ENCODE measurements around the gene TMEM39A. TPM values are rescaled to one million over a fixed set of nuclear protein-coding genes. Genes with fewer than 3 reads are reported as not detected.
A peak's percentile ranks its signal among the peaks of the same experiment; 100 is the strongest.

Gene TMEM39A
- total RNA-seq, 4 donors from 2014 or later = 14.3 to 26.5 (median 21.0) TPM

GRCh38 chr3:119457246-119457645, 6.2 kb downstream of the TMEM39A start:
- Histone ChIP-seq H3K36me3 (peaks cover 0 to 94% (median 23%) of the 10 kb centered on the region in 3 donors), H3K27me3 (no peaks in the 10 kb centered on the region), H3K4me3 (no peak overlapping the region), H3K27ac (peak overlapping the region in 1 of 4 donors; percentile 22), H3K9me3 (no peaks in the 10 kb centered on the region), H3K4me1 (peaks cover 0 to 28% (median 0%) of the 10 kb centered on the region in 3 donors)
- 87 to 100% methylated on average over 4 of the region's 4 CpGs for WGBS, 2 donors
- DNase-seq = no peak
- TF ChIP-seq CTCF (IDR thresholded peaks at IDR 0.05) (no peak), POLR2A (IDR thresholded peaks at IDR 0.05) (no peak)
- intact Hi-C loops (cut with DNase I) = no loop called here

GRCh38 chr3:119456469-119456868, 6.9 kb downstream of the TMEM39A start:
- WGBS, 2 donors = 82 to 100% methylated on average over 1 of the region's 1 CpG
- peak overlapping the region in 1 of 4 donors; percentile 19 for H3K27ac ChIP-seq

GRCh38 chr3:119453822-119454221, 9.6 kb downstream of the TMEM39A start:
- H3K9me3 ChIP-seq = no peaks in the 10 kb centered on the region
- no peaks in the 10 kb centered on the region for H3K27me3 ChIP-seq
- intact Hi-C loops (cut with DNase I) = no loop called here
- TF ChIP-seq CTCF (IDR thresholded peaks at IDR 0.05) (no peak), POLR2A (IDR thresholded peaks at IDR 0.05) (no peak)
- peaks cover 0 to 99% (median 34%) of the 10 kb centered on the region in 3 donors for H3K36me3 ChIP-seq
- no peak for DNase-seq
- 83 to 86% methylated on average over 1 of the region's 1 CpG for WGBS, 2 donors
- H3K4me1 ChIP-seq = peaks cover 0 to 6% (median 0%) of the 10 kb centered on the region in 3 donors
- H3K27ac ChIP-seq = no peak overlapping the region
- no peak overlapping the region for H3K4me3 ChIP-seq

More at GRCh38 chr3:119456469-119456868, 6.9 kb downstream of the TMEM39A start:
- no peak for TF ChIP-seq CTCF (IDR thresholded peaks at IDR 0.05)
- no peak for TF ChIP-seq POLR2A (IDR thresholded peaks at IDR 0.05)
- Histone ChIP-seq H3K9me3 (no peaks in the 10 kb centered on the region), H3K36me3 (peaks cover 0 to 99% (median 23%) of the 10 kb centered on the region in 3 donors), H3K4me1 (peaks cover 0 to 20% (median 0%) of the 10 kb centered on the region in 3 donors), H3K27me3 (no peaks in the 10 kb centered on the region), H3K4me3 (no peak overlapping the region)
- no peak for DNase-seq
- intact Hi-C loops (cut with DNase I) = no loop called here

GRCh38 chr3:119444590-119444989, 18.8 kb downstream of the TMEM39A start:
- no peak for TF ChIP-seq POLR2A (IDR thresholded peaks at IDR 0.05)
- no peak for TF ChIP-seq CTCF (IDR thresholded peaks at IDR 0.05)
- intact Hi-C loops (cut with DNase I) = no loop called here
- Histone ChIP-seq H3K27me3 (no peaks in the 10 kb centered on the region), H3K9me3 (no peaks in the 10 kb centered on the region), H3K36me3 (peaks cover 0 to 96% (median 19%) of the 10 kb centered on the region in 3 donors), H3K4me1 (no peaks in the 10 kb centered on the region), H3K27ac (no peak overlapping the region), H3K4me3 (no peak overlapping the region)
- WGBS, 2 donors = 89 to 98% methylated on average over 2 of the region's 2 CpGs
- DNase-seq = no peak

GRCh38 chr3:119443179-119443578, 20.2 kb downstream of the TMEM39A start:
- Histone ChIP-seq H3K27ac (no peak overlapping the region), H3K4me1 (no peaks in the 10 kb centered on the region), H3K4me3 (no peak overlapping the region), H3K9me3 (no peaks in the 10 kb centered on the region), H3K27me3 (no peaks in the 10 kb centered on the region), H3K36me3 (peaks cover 0 to 96% (median 14%) of the 10 kb centered on the region in 3 donors)
- TF ChIP-seq POLR2A (IDR thresholded peaks at IDR 0.05) (no peak), CTCF (IDR thresholded peaks at IDR 0.05) (no peak)
- no peak for DNase-seq
- intact Hi-C loops (cut with DNase I) = no loop called here

Measured in esophagus squamous epithelium (tissue), 5 donors.